H1 (cell line): ENCODE data around the gene FAM240A. TPM values are rescaled to one million over a fixed set of nuclear protein-coding genes. Genes with fewer than 3 reads are reported as not detected.

Source experiments
- BCL11A ChIP-seq, 2 experiments: IDR thresholded peaks; one replicate each; pipeline ENCODE4 v1.6.1; 2011; ENCODE audit warnings: low read depth in 2 of 2, low read length in 2 of 2, mild to moderate bottlenecking in 2 of 2
- CEBPB ChIP-seq: IDR thresholded peaks from 2 replicates; pipeline ENCODE4 v1.6.1; 2012; ENCODE audit warnings: low read depth, low read length
- CHD1 ChIP-seq: IDR thresholded peaks from 2 replicates; pipeline ENCODE4 v1.6.1; 2012; ENCODE audit warnings: low read depth, low read length, improper control_type of control experiment
- EGR1 ChIP-seq: IDR thresholded peaks from 2 replicates; pipeline ENCODE4 v1.6.1; 2011; ENCODE audit warnings: low read depth, low read length, borderline replicate concordance
- EP300 ChIP-seq, 2 experiments: IDR thresholded peaks; 1 replicate in 1 of 2; 2 replicates in 1 of 2; pipeline ENCODE4 v1.6.1; 2011 to 2012; ENCODE audit warnings: low read depth in 2 of 2, low read length in 2 of 2, mild to moderate bottlenecking in 2 of 2, borderline replicate concordance in 1 of 2, inconsistent platforms in 1 of 2, moderate library complexity in 1 of 2
- GABPA ChIP-seq: IDR thresholded peaks from 2 replicates; pipeline ENCODE4 v1.6.1; 2011; ENCODE audit warnings: mild to moderate bottlenecking, low read length, moderate library complexity, borderline replicate concordance; ENCODE audit not compliant: insufficient read depth
- HDAC2 ChIP-seq, 2 experiments: fragments of 300-600 bp in 1 of 2; sonication (generic) in 1 of 2; IDR thresholded peaks; 2 replicates each; pipeline ENCODE4 v1.6.1; 2011 to 2012; ENCODE audit warnings: low read depth in 2 of 2, low read length in 2 of 2, mild to moderate bottlenecking in 2 of 2, moderate library complexity in 2 of 2, borderline replicate concordance in 1 of 2, inconsistent platforms in 1 of 2
- NANOG ChIP-seq: IDR thresholded peaks from 2 replicates; pipeline ENCODE4 v1.6.1; 2011; ENCODE audit warnings: low read length, low read depth, mild to moderate bottlenecking, inconsistent platforms; ENCODE audit not compliant: insufficient read depth, poor library complexity, severe bottlenecking
- POLR2AphosphoS5 ChIP-seq: IDR thresholded peaks from 2 replicates; pipeline ENCODE4 v1.6.1; 2011; ENCODE audit warnings: low read depth, low read length
- RNF2 ChIP-seq: fragments of 200-900, 300-1000 bp; sonication (generic); IDR thresholded peaks from 2 replicates; pipeline ENCODE4 v1.7.1; 2016; ENCODE audit warnings: borderline replicate concordance, low read depth, mild to moderate bottlenecking, antibody characterized with exemption, low read length; ENCODE audit not compliant: poor library complexity, severe bottlenecking; ENCODE audit errors: missing control alignments
- SIN3A ChIP-seq, 2 experiments: IDR thresholded peaks in 1 of 2; conservative IDR thresholded peaks in 1 of 2; 2 replicates each; pipeline ENCODE4 v1.6.1; 2011 to 2012; ENCODE audit warnings: low read length in 2 of 2, improper control_type of control experiment in 1 of 2, low read depth in 1 of 2, mild to moderate bottlenecking in 1 of 2
- SRF ChIP-seq: IDR thresholded peaks from 2 replicates; pipeline ENCODE4 v1.6.1; 2011; ENCODE audit warnings: mild to moderate bottlenecking, low read depth, low read length, moderate library complexity
- TAF1 ChIP-seq: IDR thresholded peaks from 2 replicates; pipeline ENCODE4 v1.6.1; 2011; ENCODE audit warnings: mild to moderate bottlenecking, low read depth, low read length
- TAF7 ChIP-seq: optimal IDR thresholded peaks from 2 replicates; pipeline ENCODE3; 2011; ENCODE audit warnings: low read depth, mild to moderate bottlenecking, inconsistent platforms, low read length, moderate library complexity, borderline replicate concordance
- TEAD4 ChIP-seq: IDR thresholded peaks from 2 replicates; pipeline ENCODE4 v1.6.1; 2012; ENCODE audit warnings: low read depth, low read length, inconsistent platforms, mixed read lengths
- YY1 ChIP-seq: IDR thresholded peaks from 2 replicates; pipeline ENCODE4 v1.6.1; 2011; ENCODE audit warnings: low read depth, mild to moderate bottlenecking, low read length
- polyA plus RNA-seq, 7 experiments: library from polyadenylated mRNA; depleted of rRNA in 3 of 7; stranded (reverse) in 5 of 7; unstranded in 2 of 7; fragments of >200 nt in 5 of 7; fragments of 200-250 nt in 2 of 7; gene quantifications; 1 replicate in 5 of 7; 2 replicates in 1 of 7; 4 replicates in 1 of 7; pipeline versions ENCODE4 v1.2.1 to v1.2.3, GENCODE V29; 2011 to 2013; ENCODE audit warnings: missing spikeins in 2 of 7, mixed read lengths in 2 of 7
- total RNA-seq: library from RNA; stranded (reverse); fragmentation: NEBNext Ultra II Directional; extraction: Animal tissue kit (Norgen Biotek cat#: 25700); gene quantifications from 2 replicates; pipeline ENCODE4 v1.2.1, GENCODE V29; 2021
- TF ChIP-seq, protein P1 (sequence below): IDR thresholded peaks from 2 replicates; pipeline ENCODE4 v1.6.1; 2012; ENCODE audit warnings: low read length, inconsistent platforms
- TF ChIP-seq, protein P2 (sequence below), 3 experiments: IDR thresholded peaks; 1 replicate in 2 of 3; 2 replicates in 1 of 3; pipeline versions ENCODE4 v1.5.1 to v1.6.1; 2011; ENCODE audit warnings: low read length in 3 of 3, mild to moderate bottlenecking in 3 of 3, inconsistent platforms in 2 of 3, low read depth in 1 of 3, moderate library complexity in 1 of 3; ENCODE audit not compliant: insufficient read depth in 1 of 3; ENCODE audit errors: control extremely low read depth in 1 of 3

FAM240A gene
- total and polyA plus RNA-seq, 2 of the 8 experiments (the other 6 are each of a cell fraction or from before 2014, with no cell fraction given), result 0.08 TPM; not detected in 1

DNA sequence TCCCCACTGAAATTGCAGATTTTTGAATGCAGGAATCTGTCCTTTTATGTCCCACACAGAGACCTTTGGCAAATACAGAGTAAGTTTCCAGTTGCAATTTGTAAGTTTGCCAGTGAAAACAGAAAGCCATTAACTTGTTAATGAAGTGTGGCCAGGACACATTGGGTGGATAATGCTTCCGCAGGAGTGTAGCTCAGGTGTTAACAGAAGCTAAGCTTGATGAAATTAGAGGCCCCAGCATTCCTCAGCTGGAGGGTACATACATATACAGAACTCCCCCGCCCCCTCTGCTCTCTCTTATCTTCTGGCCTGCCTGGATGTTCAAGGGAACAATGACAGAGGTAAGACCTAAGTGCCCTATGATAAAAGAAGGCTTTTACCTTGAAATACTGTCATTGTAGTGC is 38.1 kb upstream of the FAM240A start (continued):
- TF ChIP-seq, protein P1, sequence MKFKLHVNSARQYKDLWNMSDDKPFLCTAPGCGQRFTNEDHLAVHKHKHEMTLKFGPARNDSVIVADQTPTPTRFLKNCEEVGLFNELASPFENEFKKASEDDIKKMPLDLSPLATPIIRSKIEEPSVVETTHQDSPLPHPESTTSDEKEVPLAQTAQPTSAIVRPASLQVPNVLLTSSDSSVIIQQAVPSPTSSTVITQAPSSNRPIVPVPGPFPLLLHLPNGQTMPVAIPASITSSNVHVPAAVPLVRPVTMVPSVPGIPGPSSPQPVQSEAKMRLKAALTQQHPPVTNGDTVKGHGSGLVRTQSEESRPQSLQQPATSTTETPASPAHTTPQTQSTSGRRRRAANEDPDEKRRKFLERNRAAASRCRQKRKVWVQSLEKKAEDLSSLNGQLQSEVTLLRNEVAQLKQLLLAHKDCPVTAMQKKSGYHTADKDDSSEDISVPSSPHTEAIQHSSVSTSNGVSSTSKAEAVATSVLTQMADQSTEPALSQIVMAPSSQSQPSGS, result 0 out of 2 replicates have a peak, but pooled peaks have one; percentile 18
- no peak for TF ChIP-seq GABPA
- peak; percentile 73 to 80 for TF ChIP-seq HDAC2 (IDR thresholded peaks at IDR 0.05; ENCODE audit: borderline replicate concordance in 1 of 2, low read depth in 2 of 2, low read length in 2 of 2)
- TF ChIP-seq TEAD4, result peak; percentile 55; the same call in 1 of the 2 replicates
- TF ChIP-seq CEBPB, result no peak
- TF ChIP-seq YY1, result 0 out of 2 replicates have a peak, but pooled peaks have one; percentile 28
- peak; percentile 63 for TF ChIP-seq TAF1
- no peak; a peak in 1 of 3 replicates for TF ChIP-seq EP300 (IDR thresholded peaks at IDR 0.05; ENCODE audit: borderline replicate concordance in 1 of 2, low read depth in 2 of 2, low read length in 2 of 2)
- TF ChIP-seq POLR2AphosphoS5, result peak; percentile 42; the same call in 1 of the 2 replicates
- TF ChIP-seq EGR1, result 0 out of 2 replicates have a peak, but pooled peaks have one; percentile 20
- TF ChIP-seq BCL11A (IDR thresholded peaks at IDR 0.05; ENCODE audit: low read depth in 2 of 2, low read length in 2 of 2), result no peak
- TF ChIP-seq SIN3A (conservative IDR thresholded peaks at IDR 0.05 in 1 of 2, IDR thresholded peaks at IDR 0.05 in 1 of 2; ENCODE audit: low read depth in 1 of 2, low read length in 2 of 2), result no peak
- TF ChIP-seq NANOG, result peak; percentile 72
- TF ChIP-seq, protein P2, sequence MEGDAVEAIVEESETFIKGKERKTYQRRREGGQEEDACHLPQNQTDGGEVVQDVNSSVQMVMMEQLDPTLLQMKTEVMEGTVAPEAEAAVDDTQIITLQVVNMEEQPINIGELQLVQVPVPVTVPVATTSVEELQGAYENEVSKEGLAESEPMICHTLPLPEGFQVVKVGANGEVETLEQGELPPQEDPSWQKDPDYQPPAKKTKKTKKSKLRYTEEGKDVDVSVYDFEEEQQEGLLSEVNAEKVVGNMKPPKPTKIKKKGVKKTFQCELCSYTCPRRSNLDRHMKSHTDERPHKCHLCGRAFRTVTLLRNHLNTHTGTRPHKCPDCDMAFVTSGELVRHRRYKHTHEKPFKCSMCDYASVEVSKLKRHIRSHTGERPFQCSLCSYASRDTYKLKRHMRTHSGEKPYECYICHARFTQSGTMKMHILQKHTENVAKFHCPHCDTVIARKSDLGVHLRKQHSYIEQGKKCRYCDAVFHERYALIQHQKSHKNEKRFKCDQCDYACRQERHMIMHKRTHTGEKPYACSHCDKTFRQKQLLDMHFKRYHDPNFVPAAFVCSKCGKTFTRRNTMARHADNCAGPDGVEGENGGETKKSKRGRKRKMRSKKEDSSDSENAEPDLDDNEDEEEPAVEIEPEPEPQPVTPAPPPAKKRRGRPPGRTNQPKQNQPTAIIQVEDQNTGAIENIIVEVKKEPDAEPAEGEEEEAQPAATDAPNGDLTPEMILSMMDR (IDR thresholded peaks at IDR 0.05; ENCODE audit: control extremely low read depth in 1 of 3, insufficient read depth in 1 of 3, low read depth in 1 of 3, low read length in 3 of 3), result 0 out of 4 replicates have a peak, but pooled peaks of 1 of the 3 experiments have one; percentile 5
- TF ChIP-seq RNF2, result no peak
- peak; percentile 56 for TF ChIP-seq TAF7
- no peak for TF ChIP-seq CHD1
- no peak for TF ChIP-seq SRF
